Measurements from ENCODE around the gene HMCES.

Gene HMCES

GRCh38 chr3:129349791-129350190 lies 71.1 kb downstream of the HMCES start:
- no peak for DNase-seq

GRCh38 chr3:129352045-129352444 lies 73.4 kb downstream of the HMCES start:
- DNase-seq = no peak

- DNase-seq = no peak
Observed at GRCh38 chr3:129352650-129353588, 74.2 kb downstream of the HMCES start.

GRCh38 chr3:129353589-129353941 lies 74.9 kb downstream of the HMCES start:
- no peak for DNase-seq
